Parathyroid adenoma (tissue), 2 donors: ENCODE measurements around the gene MGMT.

ENCODE experiments used
- H2AFZ ChIP-seq: fragments of 300-600 bp; sonication (generic); one replicate; pipeline ENCODE4 v1.7.0; 2017; ENCODE audit warnings: antibody characterized with exemption, mild to moderate bottlenecking
- H3K27ac ChIP-seq: fragments of 300-600 bp; sonication (generic); one replicate; pipeline ENCODE4 v1.7.0; 2017
- H3K27me3 ChIP-seq: fragments of 300-600 bp; sonication (generic); one replicate; pipeline ENCODE4 v1.7.0; 2017; ENCODE audit warnings: low read length; ENCODE audit not compliant: control insufficient read depth, insufficient read depth
- H3K36me3 ChIP-seq: fragments of 300-600 bp; sonication (generic); one replicate; pipeline ENCODE4 v1.7.0; 2017; ENCODE audit warnings: low read length; ENCODE audit not compliant: control insufficient read depth, insufficient read depth
- H3K4me1 ChIP-seq: fragments of 300-600 bp; sonication (generic); one replicate; pipeline ENCODE4 v1.7.0; 2017; ENCODE audit warnings: control low read depth
- H3K4me2 ChIP-seq: fragments of 300-600 bp; sonication (generic); one replicate; pipeline ENCODE4 v1.7.0; 2017; ENCODE audit warnings: low read length
- H3K4me3 ChIP-seq: fragments of 300-600 bp; sonication (generic); one replicate; pipeline ENCODE4 v1.7.0; 2017; ENCODE audit warnings: low read depth, low read length
- H3K79me2 ChIP-seq: fragments of 300-600 bp; sonication (generic); one replicate; pipeline ENCODE4 v1.7.0; 2017; ENCODE audit warnings: control low read depth
- H3K9ac ChIP-seq: fragments of 300-600 bp; sonication (generic); one replicate; pipeline ENCODE4 v1.7.0; 2017; ENCODE audit warnings: mild to moderate bottlenecking
- H3K9me3 ChIP-seq: fragments of 300-600 bp; sonication (generic); one replicate; pipeline ENCODE4 v1.7.0; 2017; ENCODE audit warnings: low read length; ENCODE audit not compliant: control insufficient read depth
- CTCF ChIP-seq: fragments of 300-600 bp; sonication (generic); IDR thresholded peaks from one replicate; pipeline ENCODE4 v1.7.0; 2017; ENCODE audit warnings: antibody characterized with exemption, mild to moderate bottlenecking
- donor health status: primary hyperparathyroidism.

The MGMT gene

GRCh38 chr10:129586898-129587443 is 119.9 kb downstream of the MGMT start:
- no peaks in the 10 kb centered on the region for H3K36me3 ChIP-seq
- H3K9me3 ChIP-seq: no peaks in the 10 kb centered on the region
- no peak overlapping the region for H2AFZ ChIP-seq
- no peaks in the 10 kb centered on the region for H3K27me3 ChIP-seq
- H3K27ac ChIP-seq: no peak overlapping the region
- no peak for TF ChIP-seq CTCF
- no peak overlapping the region for H3K4me3 ChIP-seq
- no peak overlapping the region for H3K4me2 ChIP-seq
- no peaks in the 10 kb centered on the region for H3K4me1 ChIP-seq
- no peak overlapping the region for H3K9ac ChIP-seq
- no peaks in the 10 kb centered on the region for H3K79me2 ChIP-seq

DNA sequence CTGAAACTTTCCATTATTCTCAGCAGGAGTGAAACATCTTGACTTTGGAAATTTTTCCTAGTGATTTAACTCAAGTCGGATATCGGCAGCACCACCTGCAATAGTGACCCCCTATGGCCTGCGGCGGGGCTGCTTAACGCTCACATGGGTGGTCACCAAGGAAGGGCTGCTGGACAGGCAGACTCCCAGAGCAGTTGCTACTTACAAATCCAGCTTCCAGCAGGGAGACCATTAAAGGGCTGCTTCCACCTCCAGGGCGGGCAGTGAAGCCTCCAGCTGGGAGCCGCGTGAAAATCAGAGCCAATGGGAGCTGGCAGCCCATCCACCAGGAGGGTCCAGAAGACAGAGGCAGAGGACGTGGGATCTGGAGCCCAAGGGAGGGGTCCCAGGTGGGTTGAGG is 122.5 kb downstream of the MGMT start:
- H3K4me3 ChIP-seq: no peak overlapping the region
- no peaks in the 10 kb centered on the region for H3K36me3 ChIP-seq
- TF ChIP-seq CTCF: no peak

DNA sequence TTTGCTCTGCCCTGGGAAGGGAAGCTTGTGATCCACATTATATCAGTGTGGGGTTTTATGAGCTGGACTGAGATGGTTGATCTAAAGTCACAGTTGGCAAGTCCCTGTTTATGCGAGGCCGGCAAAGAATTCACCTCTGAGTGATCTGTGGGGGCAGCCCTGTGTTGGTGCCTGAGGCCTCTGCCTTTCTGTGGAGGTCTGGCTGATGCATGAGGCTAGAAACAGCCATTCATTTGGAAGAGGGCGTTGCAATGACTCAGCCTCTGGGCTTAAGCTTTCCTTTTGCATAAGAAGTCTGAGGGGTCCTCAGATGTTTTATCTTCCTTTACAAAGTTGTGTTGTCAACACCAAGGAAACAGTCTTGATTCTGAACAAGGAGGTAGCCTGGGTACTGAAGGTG is 126.9 kb downstream of the MGMT start:
- Histone ChIP-seq H3K4me1 (no peaks in the 10 kb centered on the region), H3K79me2 (no peaks in the 10 kb centered on the region), H3K9me3 (no peaks in the 10 kb centered on the region), H3K27ac (no peak overlapping the region), H3K27me3 (no peaks in the 10 kb centered on the region), H3K4me2 (no peak overlapping the region), H3K9ac (no peak overlapping the region), H2AFZ (no peak overlapping the region), H3K4me3 (no peak overlapping the region), H3K36me3 (no peaks in the 10 kb centered on the region)
- TF ChIP-seq CTCF: no peak

More for the DNA sequence above, 122.5 kb downstream of the MGMT start:
- Histone ChIP-seq H3K27me3 (no peaks in the 10 kb centered on the region), H3K27ac (no peak overlapping the region), H3K9me3 (no peaks in the 10 kb centered on the region), H3K79me2 (no peaks in the 10 kb centered on the region), H3K4me2 (no peak overlapping the region), H2AFZ (no peak overlapping the region), H3K4me1 (no peaks in the 10 kb centered on the region), H3K9ac (no peak overlapping the region)

- H3K4me1 ChIP-seq: no peaks in the 10 kb centered on the region
- no peak overlapping the region for H2AFZ ChIP-seq
- H3K9ac ChIP-seq: no peak overlapping the region
- no peaks in the 10 kb centered on the region for H3K79me2 ChIP-seq
- no peak overlapping the region for H3K4me2 ChIP-seq
- no peaks in the 10 kb centered on the region for H3K9me3 ChIP-seq
- no peak overlapping the region for H3K27ac ChIP-seq
- TF ChIP-seq CTCF: no peak
- no peaks in the 10 kb centered on the region for H3K36me3 ChIP-seq
- no peaks in the 10 kb centered on the region for H3K27me3 ChIP-seq
- H3K4me3 ChIP-seq: no peak overlapping the region
Observed at GRCh38 chr10:129594811-129595210, 127.8 kb downstream of the MGMT start.

GRCh38 chr10:129598413-129598812 is 131.4 kb downstream of the MGMT start:
- Histone ChIP-seq H3K27ac (no peak overlapping the region), H3K4me3 (no peak overlapping the region), H2AFZ (no peak overlapping the region), H3K9me3 (no peaks in the 10 kb centered on the region), H3K36me3 (no peaks in the 10 kb centered on the region), H3K4me2 (no peak overlapping the region), H3K4me1 (no peaks in the 10 kb centered on the region), H3K27me3 (no peaks in the 10 kb centered on the region), H3K79me2 (no peaks in the 10 kb centered on the region), H3K9ac (no peak overlapping the region)
- no peak for TF ChIP-seq CTCF
